OCI-LY7 (cell line): ENCODE measurements around the gene PSPN. TPM values are rescaled to one million over a fixed set of nuclear protein-coding genes. Genes with fewer than 3 reads are reported as not detected.
"Not testable (repeated sequence)": the region's sequence is repeated elsewhere in the genome, so short reads cannot be mapped to it uniquely, and the experiment has no call there.

Source experiments
- BruUV-seq: library from RNA; stranded (reverse); fragments of 400-500 nt; replicated peaks from 2 replicates; lab custom pipeline; 2021; lab: Mats Ljungman, UMichigan
- CTCF ChIA-PET: fragments of 300-600 bp; sonication (Branson Sonifier 250); formaldehyde crosslinking; loops from one replicate; lab custom pipeline; 2022; ENCODE audit warnings: antibody characterized with exemption; ENCODE audit not compliant: unreplicated experiment; lab: Charles Lee
- POLR2A ChIA-PET: fragments of 300-600 bp; sonication (Branson Sonifier 250); formaldehyde crosslinking; loops from one replicate; lab custom pipeline; 2022; ENCODE audit warnings: antibody characterized with exemption; lab: Charles Lee
- DNase-seq: peaks from one replicate; pipeline ENCODE4 v3.0.0-alpha.2; 2015; ENCODE audit warnings: low spot score
- H2AFZ ChIP-seq: fragments of 200-600 bp; sonication (generic), shearing (Covaris generic); 2 replicates; pipeline ENCODE4 v1.6.1; 2014; ENCODE audit warnings: mild to moderate bottlenecking, antibody characterized with exemption, low read length, moderate library complexity
- H3K27ac ChIP-seq: fragments of 200-600 bp; sonication (generic); 2 replicates; pipeline ENCODE4 v1.5.1; 2014; ENCODE audit warnings: mixed run types, low read depth, mild to moderate bottlenecking, moderate library complexity, low read length, inconsistent platforms; ENCODE audit not compliant: poor library complexity, severe bottlenecking
- H3K36me3 ChIP-seq: fragments of 200-600 bp; sonication (generic); 2 replicates; pipeline ENCODE4 v1.6.1; 2014; ENCODE audit warnings: mild to moderate bottlenecking, antibody characterized with exemption, low read length, moderate library complexity, mixed read lengths; ENCODE audit not compliant: insufficient read depth
- H3K4me1 ChIP-seq: fragments of 200-600 bp; sonication (generic); 2 replicates; pipeline ENCODE4 v1.5.1; 2014; ENCODE audit warnings: mild to moderate bottlenecking, low read length; ENCODE audit not compliant: insufficient read depth, poor library complexity, severe bottlenecking
- H3K4me2 ChIP-seq: fragments of 200-600 bp; sonication (generic); 2 replicates; pipeline ENCODE4 v1.6.1; 2014; ENCODE audit warnings: mild to moderate bottlenecking, low read length
- H3K4me3 ChIP-seq: fragments of 200-600 bp; sonication (generic); 2 replicates; pipeline ENCODE4 v1.5.1; 2014; ENCODE audit warnings: mild to moderate bottlenecking, low read depth, low read length; ENCODE audit not compliant: poor library complexity, severe bottlenecking
- H3K79me2 ChIP-seq: fragments of 200-600 bp; sonication (generic); 2 replicates; pipeline ENCODE4 v1.6.1; 2016; ENCODE audit warnings: low read depth, mild to moderate bottlenecking, low read length, moderate library complexity, mixed read lengths; ENCODE audit not compliant: insufficient read depth
- H3K9me2 ChIP-seq: fragments of 200-600 bp; sonication (generic); 2 replicates; pipeline ENCODE4 v1.6.1; 2016; ENCODE audit warnings: mild to moderate bottlenecking, low read length, mixed read lengths; ENCODE audit not compliant: insufficient read depth
- H3K9me3 ChIP-seq: fragments of 200-600 bp; sonication (generic); 2 replicates; pipeline ENCODE4 v1.6.1; 2014; ENCODE audit warnings: mild to moderate bottlenecking, mixed run types, low read length, mixed read lengths
- H4K20me1 ChIP-seq: fragments of 200-600 bp; sonication (generic); 2 replicates; pipeline ENCODE4 v1.6.1; 2014; ENCODE audit warnings: mild to moderate bottlenecking, antibody characterized with exemption, low read length, moderate library complexity, mixed read lengths; ENCODE audit not compliant: insufficient read depth
- CTCF ChIP-seq: fragments of 200-600 bp; sonication (generic); conservative IDR thresholded peaks from 2 replicates; pipeline ENCODE4 v1.5.1; 2014; ENCODE audit warnings: mild to moderate bottlenecking, antibody characterized with exemption, low read length, moderate library complexity, mixed read lengths
- EZH2phosphoT487 ChIP-seq: fragments of 200-600 bp; sonication (generic); IDR thresholded peaks from 2 replicates; pipeline ENCODE4 v1.6.1; 2018; ENCODE audit warnings: low read depth, borderline replicate concordance, mild to moderate bottlenecking, mixed run types, antibody characterized with exemption, low read length, moderate library complexity, mixed read lengths
- intact Hi-C: fragments of 100-400 bp; cut with micrococcal nuclease; formaldehyde crosslinking; loops from one replicate; pipeline ENCODE4 v1.10.0; 2022; ENCODE audit not compliant: unreplicated experiment
- total RNA-seq, 2 experiments: library from RNA; depleted of rRNA in 1 of 2; stranded (reverse); fragments of >200 nt in 1 of 2; shearing (Covaris generic) in 1 of 2; gene quantifications; 2 replicates each; pipeline ENCODE4 v1.2.3, GENCODE V29; 2014 to 2022

Gene PSPN
- total RNA-seq, 2 experiments from 2014 or later, result 1.6 to 2.1 TPM

GRCh38 chr19:6360445-6360844 is 15.3 kb downstream of the PSPN start:
- H3K9me2 ChIP-seq, POLR2A ChIA-PET, H3K4me3 ChIP-seq, intact Hi-C loops, BruUV-seq, CTCF ChIA-PET, H3K9me3 ChIP-seq, H2AFZ ChIP-seq, H4K20me1 ChIP-seq, DNase-seq, H3K27ac ChIP-seq, H3K4me2 ChIP-seq: not testable (repeated sequence)
- Histone ChIP-seq H3K4me1 (peaks cover 13% of the 10 kb centered on the region), H3K36me3 (peaks cover 14% of the 10 kb centered on the region), H3K79me2 (peaks cover 17% of the 10 kb centered on the region; the same call in 1 of the 2 replicates)

DNA sequence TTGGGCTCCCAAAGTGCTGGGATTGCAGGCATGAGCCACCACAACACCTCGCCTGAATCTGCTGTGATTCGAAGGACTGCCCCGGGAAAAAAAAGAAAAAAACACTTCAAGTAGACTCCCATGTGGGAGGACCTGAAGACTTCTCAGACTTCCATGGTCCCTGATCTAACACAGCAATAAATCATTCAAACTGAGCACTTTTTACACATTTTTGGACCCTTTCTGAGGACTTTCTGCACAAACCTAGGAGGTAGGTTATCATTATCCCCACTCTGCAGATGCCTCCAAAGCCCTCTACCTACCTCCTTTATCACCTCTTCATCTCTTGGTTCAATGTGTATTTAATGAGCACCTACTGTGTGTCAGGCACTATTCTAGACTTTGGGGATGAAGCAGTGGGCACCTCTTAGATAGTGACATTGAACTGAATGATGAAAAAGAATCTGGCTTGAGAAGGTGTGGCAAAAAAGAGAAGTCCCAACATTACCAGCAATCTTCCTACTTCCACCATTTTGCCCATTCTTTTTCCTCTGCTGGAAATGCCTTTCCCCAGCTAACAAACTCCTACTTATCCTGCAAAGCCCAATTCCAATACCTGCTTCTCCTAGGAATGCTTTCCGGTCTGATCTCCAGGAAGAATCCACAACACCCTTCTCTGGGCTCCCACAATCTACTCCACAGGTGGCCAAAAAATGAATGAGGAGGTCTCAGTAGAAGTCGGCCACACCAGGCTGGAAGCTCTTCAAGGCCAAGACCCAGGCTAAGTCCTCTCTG is 16.0 kb downstream of the PSPN start:
- Histone ChIP-seq H3K79me2 (peaks cover 17% of the 10 kb centered on the region; the same call in 1 of the 2 replicates), H2AFZ (no peak overlapping the region), H3K9me3 (no peaks in the 10 kb centered on the region), H3K4me2 (no peak overlapping the region), H3K4me3 (no peak overlapping the region), H3K27ac (no peak overlapping the region), H3K9me2 (no peaks in the 10 kb centered on the region), H3K36me3 (peaks cover 7% of the 10 kb centered on the region), H4K20me1 (no peaks in the 10 kb centered on the region), H3K4me1 (peaks cover 13% of the 10 kb centered on the region)
- DNase-seq, result no peak
- intact Hi-C loops, result no loop called here
- BruUV-seq, result no TSS peak
- ChIA-PET POLR2A (no interaction called here), CTCF (no interaction called here)
- TF ChIP-seq CTCF (no peak), EZH2phosphoT487 (no peak)

DNA sequence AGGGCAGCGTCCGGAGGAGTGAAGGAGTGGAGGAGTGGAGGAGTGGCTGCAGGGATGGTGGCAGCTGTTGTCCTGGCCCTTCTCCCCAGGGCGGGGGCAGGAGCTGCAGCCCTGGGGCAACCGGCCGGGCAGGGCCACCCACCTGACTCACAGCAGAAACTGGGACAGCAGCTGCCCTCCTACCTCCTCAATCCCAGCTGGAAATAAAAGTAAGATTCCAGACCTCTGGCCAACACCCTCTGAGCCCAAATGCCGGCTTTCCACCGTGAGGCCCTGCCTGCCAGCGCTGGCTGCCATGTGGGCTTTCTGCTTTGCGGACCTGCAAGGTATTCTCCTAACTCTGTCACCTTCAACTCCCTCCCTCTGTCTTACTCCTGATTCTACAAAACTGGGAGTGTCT is 17.7 kb downstream of the PSPN start:
- Histone ChIP-seq H3K27ac (no peak overlapping the region), H3K4me1 (peaks cover 12% of the 10 kb centered on the region), H3K36me3 (no peaks in the 10 kb centered on the region), H3K4me3 (no peak overlapping the region), H3K79me2 (peaks cover 13% of the 10 kb centered on the region; the same call in 1 of the 2 replicates), H2AFZ (no peak overlapping the region), H4K20me1 (no peaks in the 10 kb centered on the region), H3K4me2 (no peak overlapping the region), H3K9me2 (no peaks in the 10 kb centered on the region), H3K9me3 (no peaks in the 10 kb centered on the region)
- DNase-seq, result no peak
- ChIA-PET CTCF (no interaction called here), POLR2A (no interaction called here)
- no peak for TF ChIP-seq EZH2phosphoT487
- TF ChIP-seq CTCF, result no peak
- intact Hi-C loops, result no loop called here
- no TSS peak for BruUV-seq
